ENCODE results near the gene AKNA. TPM values are rescaled to one million over a fixed set of nuclear protein-coding genes. Genes with fewer than 3 reads are reported as not detected.

Gene AKNA
- total RNA-seq, 3 donors from 2014 or later: 20.1 to 52.0 (median 35.7) TPM

- Histone ChIP-seq H3K4me1 (peaks cover 0 to 12% of the 10 kb centered on the region in 2 donors), H3K27me3 (no peaks in the 10 kb centered on the region), H3K9me3 (no peaks in the 10 kb centered on the region), H3K4me3 (no peak overlapping the region), H3K27ac (peak overlapping the region; percentile 79 to 90), H3K36me3 (no peaks in the 10 kb centered on the region)
- DNase-seq (ENCODE audit: low spot score in 2 of 2): no peak
- TF ChIP-seq CTCF (IDR thresholded peaks at IDR 0.05): no peak
- intact Hi-C loops (cut with DNase I; ENCODE audit: low total_unique reads): no loop called here
These were observed 15.5 kb downstream of the AKNA start for GRCh38 chr9:114371973-114372917.

DNA sequence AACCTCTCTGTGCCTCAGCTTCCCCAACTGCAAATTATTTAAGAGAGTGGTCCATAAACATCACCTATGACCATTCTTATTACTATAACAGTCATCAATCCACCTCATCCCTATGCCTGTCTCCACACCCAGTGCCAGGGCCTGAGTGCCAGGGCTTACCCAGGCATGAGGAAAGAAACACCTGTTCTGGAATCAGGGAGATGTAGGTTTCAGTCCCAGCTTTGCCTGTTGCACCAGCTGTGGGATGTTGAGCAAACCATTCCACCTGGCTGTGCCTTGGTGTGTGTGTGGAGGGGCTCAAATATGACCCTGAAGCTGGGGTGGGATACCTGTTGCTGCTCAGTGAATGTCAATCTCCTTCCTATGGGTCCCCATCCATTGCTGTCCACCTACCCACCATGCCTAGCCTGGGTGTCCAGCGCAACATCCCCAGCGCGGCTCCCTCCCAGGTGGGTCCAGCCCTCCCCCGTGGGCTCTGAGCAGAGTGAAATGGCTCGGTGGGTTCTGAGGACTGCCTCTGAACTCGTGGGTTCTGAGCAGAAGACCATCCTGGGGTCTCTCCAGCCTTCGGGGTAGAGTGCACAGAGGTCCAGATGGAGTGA lies 16.3 kb downstream of the AKNA start:
- Histone ChIP-seq H3K27me3 (no peaks in the 10 kb centered on the region), H3K9me3 (no peaks in the 10 kb centered on the region), H3K27ac (peak overlapping the region; percentile 79 to 90), H3K36me3 (no peaks in the 10 kb centered on the region), H3K4me3 (no peak overlapping the region), H3K4me1 (peaks cover 0 to 12% of the 10 kb centered on the region in 2 donors)
- no peak for DNase-seq (ENCODE audit: low spot score in 2 of 2)
- intact Hi-C loops (cut with DNase I; ENCODE audit: low total_unique reads): no loop called here
- TF ChIP-seq POLR2A (IDR thresholded peaks at IDR 0.05) (no peak), CTCF (IDR thresholded peaks at IDR 0.05) (no peak), POLR2AphosphoS5 (IDR thresholded peaks at IDR 0.05) (no peak)

DNA sequence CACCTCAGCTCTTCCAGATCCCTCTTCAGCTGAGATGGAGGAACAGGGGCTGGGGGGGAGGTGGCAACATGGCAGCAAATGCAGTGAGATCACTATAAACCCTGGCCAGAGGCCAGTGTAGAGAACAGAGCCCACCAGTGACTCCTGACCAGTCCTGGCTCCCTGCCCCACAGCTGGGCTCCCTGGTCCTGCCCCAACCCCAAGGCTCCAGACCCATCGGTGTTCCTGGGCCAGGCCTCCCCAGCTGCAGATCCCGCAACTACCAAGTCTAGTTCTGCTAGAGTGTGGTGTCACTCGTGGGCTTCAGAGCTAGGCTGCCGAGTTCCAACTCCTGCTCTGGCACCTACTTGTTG lies 16.8 kb downstream of the AKNA start:
- intact Hi-C loops (cut with DNase I; ENCODE audit: low total_unique reads): no loop called here
- Histone ChIP-seq H3K36me3 (no peaks in the 10 kb centered on the region), H3K9me3 (no peaks in the 10 kb centered on the region), H3K27me3 (no peaks in the 10 kb centered on the region), H3K27ac (peak overlapping the region in 1 of 2 donors; percentile 90), H3K4me3 (no peak overlapping the region), H3K4me1 (peaks cover 0 to 12% of the 10 kb centered on the region in 2 donors)
- TF ChIP-seq CTCF (IDR thresholded peaks at IDR 0.05) (no peak), POLR2A (IDR thresholded peaks at IDR 0.05) (no peak), POLR2AphosphoS5 (IDR thresholded peaks at IDR 0.05) (no peak)
- no peak for DNase-seq (ENCODE audit: low spot score in 2 of 2)

DNA sequence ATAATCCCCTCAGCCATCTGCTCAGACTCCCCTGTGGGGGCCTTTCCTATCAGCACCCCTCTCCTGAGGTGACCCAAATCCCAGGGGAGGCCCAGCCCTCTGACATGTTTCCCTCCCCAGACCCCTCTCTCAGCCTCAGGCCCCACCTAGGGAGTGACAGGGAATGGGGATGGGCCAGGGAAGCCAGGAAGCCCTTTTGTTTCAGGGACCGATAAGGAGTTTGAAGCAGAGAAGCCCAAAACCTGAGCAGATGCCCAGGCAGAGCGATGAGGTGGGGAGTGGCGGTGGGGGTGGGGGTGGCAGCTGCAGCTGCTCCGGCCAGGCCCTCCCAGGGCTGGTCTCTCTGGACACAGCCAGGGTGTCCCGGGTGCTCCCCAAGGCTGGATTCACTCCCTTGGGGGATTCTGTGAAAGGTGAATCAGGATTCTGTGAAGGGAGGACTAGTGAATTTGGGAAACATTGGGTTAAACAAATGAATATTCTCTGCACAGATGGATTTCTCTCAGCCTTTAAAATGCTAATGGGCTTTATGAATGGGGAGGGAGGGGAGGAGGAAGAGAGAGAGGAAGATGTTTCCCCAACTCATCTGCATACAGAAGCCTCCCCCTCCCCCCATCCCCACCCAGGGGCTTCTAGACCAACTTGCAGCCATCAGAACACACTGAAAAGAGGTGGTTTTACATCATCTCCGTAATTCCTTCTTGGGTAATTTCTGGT lies 17.4 kb downstream of the AKNA start:
- DNase-seq (ENCODE audit: low spot score in 2 of 2): no peak
- Histone ChIP-seq H3K36me3 (no peaks in the 10 kb centered on the region), H3K4me1 (peaks cover 0 to 12% of the 10 kb centered on the region in 2 donors), H3K9me3 (no peaks in the 10 kb centered on the region), H3K27me3 (no peaks in the 10 kb centered on the region), H3K4me3 (no peak overlapping the region), H3K27ac (peak overlapping the region in 1 of 2 donors; percentile 90)
- TF ChIP-seq CTCF (IDR thresholded peaks at IDR 0.05) (no peak), POLR2AphosphoS5 (IDR thresholded peaks at IDR 0.05) (no peak), POLR2A (IDR thresholded peaks at IDR 0.05) (no peak)
- intact Hi-C loops (cut with DNase I; ENCODE audit: low total_unique reads): no loop called here
